Adipocyte (in vitro differentiated cells): ENCODE measurements around the gene ZNF791.
A peak's percentile ranks its signal among the peaks of the same experiment; 100 is the strongest.
"Not testable (repeated sequence)": the region's sequence is repeated elsewhere in the genome, so short reads cannot be mapped to it uniquely, and the experiment has no call there.

Experiments used
- DNase-seq: peaks from one replicate; pipeline ENCODE4 v3.0.0-alpha.2; 2015; ENCODE audit warnings: low read depth
- H3K27me3 ChIP-seq: replicated peaks from 2 replicates; pipeline ENCODE4 v1.7.0; 2013; ENCODE audit warnings: mild to moderate bottlenecking, low read length, moderate library complexity; ENCODE audit not compliant: control insufficient read depth, insufficient read depth
- H3K36me3 ChIP-seq: 2 replicates; pipeline ENCODE4 v1.7.0; 2013; ENCODE audit warnings: low read length, mild to moderate bottlenecking, moderate library complexity; ENCODE audit not compliant: control insufficient read depth, insufficient read depth, severe bottlenecking
- H3K4me1 ChIP-seq: 2 replicates; pipeline ENCODE4 v1.7.0; 2013; ENCODE audit warnings: mild to moderate bottlenecking, low read length, moderate library complexity; ENCODE audit not compliant: control insufficient read depth, insufficient read depth
- H3K4me3 ChIP-seq: 2 replicates; pipeline ENCODE4 v1.7.0; 2013; ENCODE audit warnings: mild to moderate bottlenecking, low read length, moderate library complexity
- H3K9ac ChIP-seq: 2 replicates; pipeline ENCODE4 v1.7.0; 2013; ENCODE audit warnings: mild to moderate bottlenecking, low read length, moderate library complexity
- H3K9me3 ChIP-seq: 2 replicates; pipeline ENCODE4 v1.7.0; 2013; ENCODE audit warnings: mild to moderate bottlenecking, low read length, moderate library complexity; ENCODE audit not compliant: control insufficient read depth

ZNF791 gene

GRCh38 chr19:12603714-12604113 is 7.0 kb upstream of the ZNF791 start:
- no peaks in the 10 kb centered on the region for H3K9me3 ChIP-seq
- no peak overlapping the region for H3K4me3 ChIP-seq
- H3K27me3 ChIP-seq, result no peaks in the 10 kb centered on the region
- no peak overlapping the region for H3K9ac ChIP-seq
- H3K36me3 ChIP-seq, result peaks cover 52% of the 10 kb centered on the region
- H3K4me1 ChIP-seq, result no peaks in the 10 kb centered on the region
- DNase-seq, result no peak

DNA sequence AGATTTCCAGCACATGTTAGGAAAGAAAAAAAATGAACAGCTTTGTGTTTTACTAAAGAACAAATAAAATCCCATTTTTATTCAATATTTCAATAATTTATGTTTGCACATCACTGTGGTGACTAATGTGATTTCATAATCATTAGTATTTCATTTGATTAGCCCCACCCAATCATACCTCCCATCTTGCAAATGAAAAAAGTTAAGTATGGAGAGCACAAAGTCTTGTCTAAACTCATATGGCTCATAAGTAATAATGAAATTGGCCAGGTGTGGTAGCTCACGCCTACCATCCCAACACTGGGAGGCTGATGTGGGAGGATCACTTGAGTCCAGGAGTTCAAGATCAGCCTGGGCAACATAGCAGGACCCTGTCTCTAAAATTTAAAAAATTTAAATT is 3.9 kb upstream of the ZNF791 start:
- Histone ChIP-seq H3K9ac (no peak overlapping the region), H3K27me3 (no peaks in the 10 kb centered on the region), H3K4me3 (no peak overlapping the region), H3K4me1 (peaks cover 8% of the 10 kb centered on the region), H3K36me3 (peaks cover 36% of the 10 kb centered on the region), H3K9me3 (no peaks in the 10 kb centered on the region)
- peak; percentile 12 for DNase-seq

GRCh38 chr19:12607631-12608030 is 3.1 kb upstream of the ZNF791 start:
- H3K36me3 ChIP-seq, result peaks cover 32% of the 10 kb centered on the region
- DNase-seq, result no peak
- no peaks in the 10 kb centered on the region for H3K9me3 ChIP-seq
- no peaks in the 10 kb centered on the region for H3K27me3 ChIP-seq
- H3K4me3 ChIP-seq, result no peak overlapping the region
- no peak overlapping the region for H3K9ac ChIP-seq
- H3K4me1 ChIP-seq, result peaks cover 8% of the 10 kb centered on the region

DNA sequence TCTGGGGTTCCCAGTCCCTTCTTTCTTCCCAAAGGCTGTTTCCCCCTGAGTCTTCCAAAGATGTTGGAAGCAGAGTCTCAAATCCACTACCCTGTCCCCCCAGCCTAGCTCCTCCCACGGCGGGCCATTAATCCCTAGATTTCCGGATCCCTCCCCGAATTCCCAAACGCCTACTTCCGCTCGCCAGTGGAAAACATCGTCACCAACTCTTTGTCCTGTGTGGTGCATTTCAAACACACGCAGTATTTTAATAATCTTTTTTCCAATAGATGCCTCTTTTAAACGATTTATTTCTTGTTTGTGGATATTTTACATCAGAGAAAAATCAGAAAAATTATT is 610 bp downstream of the ZNF791 start:
- Histone ChIP-seq H3K9ac (peak overlapping the region; percentile 99), H3K36me3 (peaks cover 32% of the 10 kb centered on the region), H3K4me1 (peaks cover 19% of the 10 kb centered on the region), H3K27me3 (no peaks in the 10 kb centered on the region), H3K9me3 (no peaks in the 10 kb centered on the region), H3K4me3 (peak overlapping the region; percentile 91)
- peak; percentile 95 for DNase-seq

GRCh38 chr19:12617646-12618045 is 6.9 kb downstream of the ZNF791 start:
- DNase-seq, result no peak
- Histone ChIP-seq H3K27me3 (no peaks in the 10 kb centered on the region), H3K9ac (no peak overlapping the region), H3K4me1 (peaks cover 27% of the 10 kb centered on the region), H3K9me3 (no peaks in the 10 kb centered on the region), H3K36me3 (peaks cover 28% of the 10 kb centered on the region), H3K4me3 (no peak overlapping the region)

DNA sequence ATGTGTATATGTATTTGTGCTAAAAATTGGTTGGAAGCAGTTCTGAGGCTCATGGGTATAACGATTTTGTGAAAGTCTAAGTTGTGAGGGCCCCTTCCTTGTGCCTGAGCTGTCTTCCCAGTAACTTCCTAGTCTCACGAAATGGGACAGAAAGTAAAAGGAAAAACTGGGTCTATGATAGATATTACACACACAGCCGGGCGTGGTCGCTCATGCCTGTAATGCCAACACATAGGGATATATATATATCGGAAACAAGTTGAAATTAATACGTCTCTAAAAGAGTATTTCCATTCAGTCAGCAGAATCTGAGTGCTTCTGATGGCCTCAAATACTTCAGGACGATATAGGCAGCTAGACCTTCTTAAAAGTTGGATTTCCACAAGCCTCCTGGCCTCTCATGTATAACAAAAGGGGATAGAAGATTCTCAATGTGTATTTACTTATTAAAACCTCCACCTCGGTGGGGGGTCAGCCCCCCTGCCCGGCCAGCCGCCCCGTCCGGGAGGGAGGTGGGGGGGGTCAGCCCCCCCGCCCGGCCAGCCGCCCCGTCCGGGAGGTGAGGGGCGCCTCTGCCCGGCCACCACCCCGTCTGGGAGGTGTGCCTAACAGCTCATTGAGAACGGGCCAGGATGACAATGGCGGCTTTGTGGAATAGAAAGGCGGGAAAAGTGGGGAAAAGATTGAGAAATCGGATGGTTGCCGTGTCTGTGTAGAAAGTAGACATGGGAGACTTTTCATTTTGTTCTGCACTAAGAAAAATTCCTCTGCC is 10.7 kb downstream of the ZNF791 start:
- H3K9me3 ChIP-seq, result not testable (repeated sequence)

DNA sequence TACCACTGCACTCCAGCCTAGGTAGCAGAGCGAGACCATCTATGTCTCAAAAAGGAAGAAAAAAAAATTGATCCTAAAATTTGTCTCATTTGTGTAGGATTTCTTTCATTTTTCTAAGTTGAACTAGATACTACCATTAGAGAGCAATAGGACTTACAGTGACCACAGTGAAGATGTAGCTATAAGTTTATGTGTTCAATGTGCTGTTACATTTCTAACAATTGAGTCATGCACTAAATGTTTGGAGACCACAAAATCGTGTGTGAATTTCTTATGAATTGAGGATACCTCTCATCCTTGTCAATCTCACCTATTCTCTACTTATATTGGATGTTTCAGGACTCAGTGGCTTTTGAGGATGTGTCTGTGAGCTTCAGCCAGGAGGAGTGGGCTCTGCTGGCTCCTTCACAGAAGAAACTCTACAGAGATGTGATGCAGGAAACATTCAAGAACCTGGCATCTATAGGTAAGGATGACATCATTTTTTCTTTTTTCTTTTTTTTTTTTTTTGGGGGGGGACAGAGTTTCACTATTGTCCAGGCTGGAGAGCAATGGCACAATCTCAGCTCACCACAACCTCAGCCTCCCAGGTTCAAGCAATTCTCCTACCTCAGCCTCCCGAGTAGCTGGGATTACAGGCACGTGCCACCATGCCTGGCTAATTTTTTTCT is 12.8 kb downstream of the ZNF791 start:
- H3K4me1 ChIP-seq, result no peaks in the 10 kb centered on the region
- no peaks in the 10 kb centered on the region for H3K27me3 ChIP-seq
- DNase-seq, result peak; percentile 10
- H3K36me3 ChIP-seq, result peaks cover 59% of the 10 kb centered on the region
- no peak overlapping the region for H3K4me3 ChIP-seq
- peaks cover 23% of the 10 kb centered on the region for H3K9me3 ChIP-seq
- H3K9ac ChIP-seq, result no peak overlapping the region

More for the DNA sequence above, 10.7 kb downstream of the ZNF791 start:
- Histone ChIP-seq H3K36me3 (peaks cover 44% of the 10 kb centered on the region), H3K4me1 (peaks cover 15% of the 10 kb centered on the region)
- not testable (repeated sequence) for H3K9ac ChIP-seq, H3K4me3 ChIP-seq, H3K27me3 ChIP-seq, DNase-seq

GRCh38 chr19:12626958-12627357 is 16.2 kb downstream of the ZNF791 start:
- Histone ChIP-seq H3K9me3 (peaks cover 53% of the 10 kb centered on the region), H3K4me1 (no peaks in the 10 kb centered on the region), H3K9ac (no peak overlapping the region), H3K4me3 (peak overlapping the region; percentile 72), H3K36me3 (peaks cover 80% of the 10 kb centered on the region), H3K27me3 (no peaks in the 10 kb centered on the region)
- DNase-seq, result no peak

- Histone ChIP-seq H3K27me3 (no peaks in the 10 kb centered on the region), H3K36me3 (peaks cover 77% of the 10 kb centered on the region), H3K9me3 (peaks cover 57% of the 10 kb centered on the region), H3K9ac (no peak overlapping the region), H3K4me1 (no peaks in the 10 kb centered on the region), H3K4me3 (peak overlapping the region; percentile 72)
- no peak for DNase-seq
Observed at GRCh38 chr19:12628040-12629022, 17.6 kb downstream of the ZNF791 start.

DNA sequence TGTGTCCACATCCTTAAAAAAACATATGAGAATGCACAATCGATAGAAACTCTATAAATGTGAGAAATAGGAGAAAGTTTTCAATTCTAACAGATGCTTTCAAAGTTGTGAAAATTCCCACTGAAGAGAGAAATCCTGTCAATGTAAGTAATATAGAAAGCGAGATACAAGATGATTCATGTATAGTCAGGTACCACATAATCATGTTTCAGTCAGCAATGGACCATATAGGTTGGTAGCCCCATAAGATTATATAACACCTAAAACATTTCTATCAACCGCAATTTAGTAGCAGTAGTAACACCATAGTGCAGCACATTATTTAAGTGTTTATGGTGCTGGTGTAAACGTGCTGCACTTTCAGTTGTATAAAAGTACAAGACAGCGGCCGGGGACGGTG is 18.5 kb downstream of the ZNF791 start:
- Histone ChIP-seq H3K27me3 (no peaks in the 10 kb centered on the region), H3K4me3 (peak overlapping the region; percentile 72), H3K9ac (no peak overlapping the region), H3K36me3 (peaks cover 69% of the 10 kb centered on the region), H3K4me1 (no peaks in the 10 kb centered on the region), H3K9me3 (peaks cover 57% of the 10 kb centered on the region)
- DNase-seq, result no peak

DNA sequence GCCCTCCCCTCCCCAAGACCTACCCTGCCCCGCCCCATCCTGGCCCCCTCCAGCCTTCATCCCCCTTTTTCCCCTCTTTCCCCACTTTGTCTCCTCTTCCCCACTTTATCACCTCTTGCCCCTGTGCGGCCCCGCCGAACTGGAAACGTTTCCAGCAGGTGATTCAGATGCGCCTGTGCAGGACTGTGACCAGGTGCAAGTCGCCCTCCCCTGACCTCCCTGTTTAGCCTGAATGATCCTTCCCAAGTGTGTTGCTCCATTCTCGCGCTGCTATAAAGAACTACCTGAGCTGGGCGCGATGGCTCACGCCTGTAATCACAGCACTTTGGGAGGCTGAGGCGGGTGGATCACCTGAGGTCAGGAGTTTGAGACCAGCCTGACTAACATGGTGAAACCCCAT is 25.9 kb downstream of the ZNF791 start:
- H3K27me3 ChIP-seq, result no peaks in the 10 kb centered on the region
- H3K4me3 ChIP-seq, result no peak overlapping the region
- H3K4me1 ChIP-seq, result peaks cover 5% of the 10 kb centered on the region
- H3K9me3 ChIP-seq, result peaks cover 6% of the 10 kb centered on the region
- H3K36me3 ChIP-seq, result no peaks in the 10 kb centered on the region
- DNase-seq, result no peak
- H3K9ac ChIP-seq, result no peak overlapping the region
